Tibial artery (tissue), 4 donors: ENCODE results near the gene ARHGEF28.

Experiments used
- DNase-seq, 2 donors: peaks; one replicate each; pipeline ENCODE4 v3.0.0-alpha.2; 2019
- H3K27ac ChIP-seq, 2 donors: fragments of 200-600 bp; sonication (generic) in 1 of 2; 1 replicate in 1 of 2; 2 replicates in 1 of 2; pipeline ENCODE4 v1.5.1; 2018 to 2019; ENCODE audit warnings: mild to moderate bottlenecking in 1 of 2
- H3K27me3 ChIP-seq, 2 donors: fragments of 200-600 bp; sonication (generic) in 1 of 2; one replicate each; pipeline versions ENCODE4 v1.5.1 to v1.6.0; 2016 to 2019
- H3K36me3 ChIP-seq, 3 donors: fragments of 200-600 bp; sonication (generic) in 2 of 3; one replicate each; pipeline ENCODE4 v1.5.1; 2016 to 2019; ENCODE audit warnings: mild to moderate bottlenecking in 2 of 3
- H3K4me1 ChIP-seq, 4 donors: fragments of 200-600 bp; sonication (generic) in 2 of 4; 1 replicate in 3 of 4; 2 replicates in 1 of 4; pipeline ENCODE4 v1.5.1; 2016 to 2019
- H3K4me3 ChIP-seq, 2 donors: fragments of 200-600 bp; sonication (generic) in 1 of 2; 1 replicate in 1 of 2; 2 replicates in 1 of 2; pipeline ENCODE4 v1.5.1; 2018 to 2019; ENCODE audit warnings: mild to moderate bottlenecking in 2 of 2
- H3K9me3 ChIP-seq, 3 donors: fragments of 200-600 bp; sonication (generic) in 1 of 3; one replicate each; pipeline ENCODE4 v1.5.1; 2016 to 2019
- CTCF ChIP-seq, 2 experiments: fragments of 200-600 bp in 1 of 2; fragments of 450-650 bp in 1 of 2; IDR thresholded peaks; one replicate each; pipeline ENCODE4 v1.5.1; 2017 to 2019; ENCODE audit warnings: antibody characterized with exemption in 2 of 2, mild to moderate bottlenecking in 1 of 2, moderate library complexity in 1 of 2
- intact Hi-C: fragments of 100-400 bp; cut with DNase I; formaldehyde crosslinking; loops from one replicate; pipeline ENCODE4 v1.15.0; 2023; ENCODE audit warnings: low total_unique reads

ARHGEF28 gene

GRCh38 chr5:73861313-73861988, 235.5 kb downstream of the ARHGEF28 start:
- Histone ChIP-seq H3K4me3 (no peak overlapping the region), H3K27me3 (no peaks in the 10 kb centered on the region), H3K36me3 (peaks cover 0 to 16% (median 0%) of the 10 kb centered on the region in 3 donors), H3K27ac (no peak overlapping the region), H3K9me3 (no peaks in the 10 kb centered on the region), H3K4me1 (peaks cover 0 to 20% (median 6%) of the 10 kb centered on the region in 4 donors)
- TF ChIP-seq CTCF (IDR thresholded peaks at IDR 0.05), result no peak
- no peak for DNase-seq
- intact Hi-C loops, result no loop called here

- Histone ChIP-seq H3K4me3 (no peak overlapping the region), H3K9me3 (no peaks in the 10 kb centered on the region), H3K4me1 (peaks cover 0 to 20% (median 6%) of the 10 kb centered on the region in 4 donors), H3K36me3 (peaks cover 0 to 16% (median 0%) of the 10 kb centered on the region in 3 donors), H3K27ac (no peak overlapping the region), H3K27me3 (no peaks in the 10 kb centered on the region)
- no peak for TF ChIP-seq CTCF (IDR thresholded peaks at IDR 0.05)
- intact Hi-C loops, result no loop called here
- DNase-seq, result no peak
These were observed 236.8 kb downstream of the ARHGEF28 start for GRCh38 chr5:73862796-73863195.

GRCh38 chr5:73863876-73864275, 237.9 kb downstream of the ARHGEF28 start:
- no peak overlapping the region for H3K4me3 ChIP-seq
- no peak overlapping the region for H3K27ac ChIP-seq
- peaks cover 0 to 20% (median 6%) of the 10 kb centered on the region in 4 donors for H3K4me1 ChIP-seq
- no peak for DNase-seq
- no peaks in the 10 kb centered on the region for H3K27me3 ChIP-seq
- H3K9me3 ChIP-seq, result no peaks in the 10 kb centered on the region
- intact Hi-C loops, result no loop called here
- no peak for TF ChIP-seq CTCF (IDR thresholded peaks at IDR 0.05)
- H3K36me3 ChIP-seq, result peaks cover 0 to 11% (median 0%) of the 10 kb centered on the region in 3 donors

GRCh38 chr5:73865315-73865714, 239.3 kb downstream of the ARHGEF28 start:
- no peaks in the 10 kb centered on the region for H3K9me3 ChIP-seq
- DNase-seq, result no peak
- no peak overlapping the region for H3K27ac ChIP-seq
- H3K36me3 ChIP-seq, result peaks cover 0 to 11% (median 0%) of the 10 kb centered on the region in 3 donors
- intact Hi-C loops, result no loop called here
- H3K4me3 ChIP-seq, result no peak overlapping the region
- TF ChIP-seq CTCF (IDR thresholded peaks at IDR 0.05), result no peak
- no peaks in the 10 kb centered on the region for H3K27me3 ChIP-seq
- peaks cover 0 to 20% (median 6%) of the 10 kb centered on the region in 4 donors for H3K4me1 ChIP-seq

GRCh38 chr5:73867345-73868335, 241.6 kb downstream of the ARHGEF28 start:
- Histone ChIP-seq H3K27ac (no peak overlapping the region), H3K9me3 (no peaks in the 10 kb centered on the region), H3K4me3 (no peak overlapping the region), H3K4me1 (peaks cover 0 to 9% (median 6%) of the 10 kb centered on the region in 4 donors), H3K27me3 (no peaks in the 10 kb centered on the region), H3K36me3 (peaks cover 0 to 14% (median 0%) of the 10 kb centered on the region in 3 donors)
- no peak for DNase-seq
- TF ChIP-seq CTCF (IDR thresholded peaks at IDR 0.05), result no peak
- intact Hi-C loops, result no loop called here
